Neutrophil (primary cell): ENCODE data around the gene VGLL4.

Experiments
- H3K27ac ChIP-seq: fragments of 200-600 bp; sonication (generic); 2 replicates; pipeline ENCODE4 v1.5.1; 2016; ENCODE audit warnings: mild to moderate bottlenecking, moderate library complexity
- H3K27me3 ChIP-seq: fragments of 200-600 bp; sonication (generic); 2 replicates; pipeline ENCODE4 v1.6.0; 2016; ENCODE audit warnings: mild to moderate bottlenecking
- H3K36me3 ChIP-seq: fragments of 200-600 bp; sonication (generic); 2 replicates; pipeline ENCODE4 v1.5.1; 2017
- H3K4me1 ChIP-seq, 2 experiments: fragments of 200-600 bp in 1 of 2; sonication (generic) in 1 of 2; 1 replicate in 1 of 2; 2 replicates in 1 of 2; pipeline versions ENCODE4 v1.5.1 to v1.6.1; 2013 to 2016; ENCODE audit warnings: low read depth in 1 of 2, low read length in 1 of 2, mild to moderate bottlenecking in 1 of 2, moderate library complexity in 1 of 2; ENCODE audit not compliant: control insufficient read depth in 1 of 2, insufficient read depth in 1 of 2
- H3K4me3 ChIP-seq, 2 experiments: fragments of 200-600 bp in 1 of 2; sonication (generic) in 1 of 2; 1 replicate in 1 of 2; 2 replicates in 1 of 2; pipeline ENCODE4 v1.5.1; 2013 to 2016; ENCODE audit warnings: low read depth in 1 of 2, low read length in 1 of 2, mild to moderate bottlenecking in 1 of 2, moderate library complexity in 1 of 2
- H3K9me3 ChIP-seq: fragments of 200-600 bp; sonication (generic); 2 replicates; pipeline ENCODE4 v1.5.1; 2016
- TF ChIP-seq, protein P1 (sequence below): fragments of 200-600 bp; sonication (generic); IDR thresholded peaks from 2 replicates; pipeline ENCODE4 v1.5.1; 2016; ENCODE audit warnings: antibody characterized with exemption

The VGLL4 gene

DNA sequence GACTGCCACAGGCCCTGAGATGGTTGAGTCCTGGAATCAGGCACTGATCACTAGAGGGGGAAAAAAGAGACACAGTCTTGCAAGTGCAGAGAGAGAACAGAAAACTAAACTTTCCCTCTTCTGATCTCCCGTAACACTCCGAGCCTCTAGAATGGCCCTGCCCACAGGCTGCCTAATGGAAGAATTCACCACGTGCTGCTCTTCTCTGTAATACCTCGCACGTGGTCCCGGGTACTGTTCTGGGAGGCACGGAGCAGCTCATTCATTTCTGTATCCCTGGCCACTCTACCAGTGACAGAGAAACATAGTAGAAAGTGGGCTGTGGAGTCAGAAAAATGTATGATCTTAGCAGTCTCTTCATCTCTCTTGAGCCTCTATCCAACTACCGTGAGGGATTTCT, 30.4 kb downstream of the VGLL4 start:
- Histone ChIP-seq H3K9me3 (no peaks in the 10 kb centered on the region), H3K27me3 (no peaks in the 10 kb centered on the region), H3K4me3 (no peak overlapping the region), H3K27ac (no peak overlapping the region), H3K4me1 (peaks cover 4 to 5% of the 10 kb centered on the region in 2 experiments), H3K36me3 (peaks cover 4% of the 10 kb centered on the region)
- TF ChIP-seq, protein P1, sequence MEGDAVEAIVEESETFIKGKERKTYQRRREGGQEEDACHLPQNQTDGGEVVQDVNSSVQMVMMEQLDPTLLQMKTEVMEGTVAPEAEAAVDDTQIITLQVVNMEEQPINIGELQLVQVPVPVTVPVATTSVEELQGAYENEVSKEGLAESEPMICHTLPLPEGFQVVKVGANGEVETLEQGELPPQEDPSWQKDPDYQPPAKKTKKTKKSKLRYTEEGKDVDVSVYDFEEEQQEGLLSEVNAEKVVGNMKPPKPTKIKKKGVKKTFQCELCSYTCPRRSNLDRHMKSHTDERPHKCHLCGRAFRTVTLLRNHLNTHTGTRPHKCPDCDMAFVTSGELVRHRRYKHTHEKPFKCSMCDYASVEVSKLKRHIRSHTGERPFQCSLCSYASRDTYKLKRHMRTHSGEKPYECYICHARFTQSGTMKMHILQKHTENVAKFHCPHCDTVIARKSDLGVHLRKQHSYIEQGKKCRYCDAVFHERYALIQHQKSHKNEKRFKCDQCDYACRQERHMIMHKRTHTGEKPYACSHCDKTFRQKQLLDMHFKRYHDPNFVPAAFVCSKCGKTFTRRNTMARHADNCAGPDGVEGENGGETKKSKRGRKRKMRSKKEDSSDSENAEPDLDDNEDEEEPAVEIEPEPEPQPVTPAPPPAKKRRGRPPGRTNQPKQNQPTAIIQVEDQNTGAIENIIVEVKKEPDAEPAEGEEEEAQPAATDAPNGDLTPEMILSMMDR: no peak

DNA sequence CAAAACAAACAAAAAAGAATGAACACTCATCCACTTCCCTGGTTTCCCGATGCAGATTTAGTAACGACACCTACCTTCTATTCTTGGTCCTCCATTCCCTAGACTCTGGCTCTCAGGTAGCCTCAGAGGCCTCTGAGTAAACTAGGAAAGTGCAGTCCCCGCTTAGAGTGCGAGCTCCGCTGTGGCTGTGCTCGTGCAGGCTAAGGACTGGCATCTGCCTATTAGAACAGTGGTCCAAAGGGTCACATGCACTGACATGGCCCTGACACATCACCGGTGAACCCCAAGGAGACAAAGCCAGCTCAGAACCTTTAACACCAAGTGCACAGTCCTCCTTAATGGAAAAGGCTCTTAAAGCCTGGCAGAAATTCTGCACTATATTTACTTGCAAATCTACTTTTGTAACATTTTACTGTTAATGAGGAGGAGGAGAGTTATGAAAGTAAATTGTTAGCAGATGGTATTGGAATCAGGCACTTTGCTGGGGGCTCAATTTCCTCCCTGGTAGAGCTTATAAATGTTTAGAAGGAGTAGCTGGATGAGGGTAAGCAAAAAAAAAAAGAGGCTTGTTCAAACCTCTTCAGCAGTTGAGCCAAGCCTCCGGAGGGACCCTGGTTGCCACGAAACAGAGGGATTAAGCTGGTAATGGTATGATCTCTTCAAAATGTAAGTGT, 31.1 kb downstream of the VGLL4 start:
- no peak overlapping the region for H3K27ac ChIP-seq
- H3K9me3 ChIP-seq: no peaks in the 10 kb centered on the region
- H3K36me3 ChIP-seq: peaks cover 4% of the 10 kb centered on the region
- H3K27me3 ChIP-seq: no peaks in the 10 kb centered on the region
- no peak overlapping the region for H3K4me3 ChIP-seq
- TF ChIP-seq, protein P1: no peak
- peaks cover 11% of the 10 kb centered on the region in 2 experiments for H3K4me1 ChIP-seq

DNA sequence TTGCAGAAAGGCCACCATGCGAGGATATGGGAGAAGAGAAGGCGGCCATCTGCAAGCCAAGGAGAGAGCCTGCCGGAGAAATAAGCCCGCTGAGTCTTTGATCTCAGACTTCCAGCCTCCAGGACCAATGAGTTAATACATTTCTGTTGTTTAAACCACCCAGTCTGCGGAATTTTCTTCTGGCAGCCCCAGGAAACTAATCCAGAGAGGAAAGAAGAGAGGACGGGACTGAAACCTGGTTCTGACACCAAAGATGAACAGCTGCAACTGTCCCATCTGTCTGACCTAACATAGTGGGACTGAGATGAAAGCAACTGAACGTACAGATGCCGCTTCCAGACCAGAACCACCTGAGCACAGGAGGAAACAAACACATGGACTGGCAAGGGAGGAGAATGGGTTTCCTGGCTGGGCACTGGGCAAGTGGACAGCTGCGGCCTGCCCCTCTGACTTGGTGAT, 32.3 kb downstream of the VGLL4 start:
- Histone ChIP-seq H3K27me3 (no peaks in the 10 kb centered on the region), H3K4me3 (no peak overlapping the region), H3K9me3 (no peaks in the 10 kb centered on the region), H3K4me1 (peaks cover 21% of the 10 kb centered on the region in 2 experiments), H3K27ac (no peak overlapping the region), H3K36me3 (peaks cover 4% of the 10 kb centered on the region)
- TF ChIP-seq, protein P1: no peak

DNA sequence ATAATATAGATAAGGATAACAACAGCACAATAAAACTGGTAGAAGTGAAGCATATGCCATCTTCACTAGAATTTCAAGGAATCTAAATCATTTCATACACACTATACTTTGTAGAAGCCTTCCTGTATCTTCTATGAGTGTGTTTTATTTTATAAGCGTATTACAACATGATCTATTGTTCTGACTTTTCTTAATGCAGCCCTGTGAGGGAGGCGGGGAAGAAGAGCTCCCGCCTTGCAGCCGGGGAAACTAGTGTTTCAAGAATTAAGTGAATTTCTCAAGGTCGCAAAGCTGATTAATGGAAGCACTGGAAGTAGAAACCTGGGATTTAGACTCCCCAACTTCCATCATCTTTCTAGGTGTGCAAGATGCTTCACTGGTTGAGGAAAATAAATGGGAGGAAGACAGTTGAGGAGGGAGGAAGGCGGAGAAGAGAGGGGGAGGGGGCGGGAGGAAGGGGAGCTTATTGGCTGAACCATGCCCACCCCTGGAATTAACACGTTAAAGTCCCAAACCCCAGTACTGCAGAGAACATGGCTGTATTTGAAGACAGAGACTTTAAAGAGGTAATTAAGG, 32.9 kb downstream of the VGLL4 start:
- no peak overlapping the region for H3K27ac ChIP-seq
- no peaks in the 10 kb centered on the region for H3K9me3 ChIP-seq
- peaks cover 4% of the 10 kb centered on the region for H3K36me3 ChIP-seq
- H3K4me1 ChIP-seq: peaks cover 21% of the 10 kb centered on the region in 2 experiments
- H3K27me3 ChIP-seq: no peaks in the 10 kb centered on the region
- H3K4me3 ChIP-seq: no peak overlapping the region
- TF ChIP-seq, protein P1: no peak

DNA sequence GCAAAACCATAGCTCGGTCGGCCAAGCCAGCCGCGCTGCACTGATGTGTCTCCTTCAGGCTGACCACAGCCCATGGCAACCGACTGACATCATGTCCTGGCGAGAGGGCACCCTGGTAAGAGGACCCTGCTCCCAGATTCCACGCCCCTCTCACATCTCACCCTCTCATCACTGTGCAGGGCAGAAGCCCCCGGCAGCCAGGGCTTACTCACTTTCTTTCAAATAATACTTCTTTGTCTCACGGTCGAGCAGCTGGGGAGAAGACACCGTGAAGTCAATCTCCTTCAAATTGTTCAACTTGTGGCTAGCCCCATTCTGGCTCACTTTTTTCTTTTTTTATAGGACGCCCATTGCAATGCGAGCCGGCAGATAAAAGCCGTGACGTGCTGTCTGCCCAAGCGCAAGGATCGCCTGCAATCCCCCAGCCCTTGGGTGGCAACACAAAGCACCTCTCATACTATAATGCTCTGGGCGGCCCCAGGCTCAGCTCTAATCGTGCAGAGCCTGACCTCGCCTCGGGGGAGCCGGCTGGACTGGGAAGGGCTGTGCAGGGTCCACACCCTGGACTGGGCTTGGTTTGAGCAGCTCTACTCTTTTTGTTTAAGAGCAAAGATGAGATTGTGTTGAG, 33.6 kb downstream of the VGLL4 start:
- peaks cover 4% of the 10 kb centered on the region for H3K36me3 ChIP-seq
- TF ChIP-seq, protein P1: no peak
- no peak overlapping the region for H3K27ac ChIP-seq
- no peaks in the 10 kb centered on the region for H3K27me3 ChIP-seq
- H3K4me1 ChIP-seq: peaks cover 21% of the 10 kb centered on the region in 2 experiments
- H3K9me3 ChIP-seq: no peaks in the 10 kb centered on the region
- H3K4me3 ChIP-seq: no peak overlapping the region
